H1 (cell line): ENCODE data around the gene NR2F2. TPM values are rescaled to one million over a fixed set of nuclear protein-coding genes. Genes with fewer than 3 reads are reported as not detected.

Experiments
- BCL11A ChIP-seq, 2 experiments: IDR thresholded peaks; one replicate each; pipeline ENCODE4 v1.6.1; 2011; ENCODE audit warnings: low read depth in 2 of 2, low read length in 2 of 2, mild to moderate bottlenecking in 2 of 2
- EZH2 ChIP-seq: fragments of 200-600 bp; sonication (generic); IDR thresholded peaks from 2 replicates; pipeline ENCODE4 v1.7.1; 2012; ENCODE audit warnings: low read depth, mild to moderate bottlenecking, moderate library complexity, low read length, inconsistent platforms; ENCODE audit not compliant: severe bottlenecking
- FOSL1 ChIP-seq: IDR thresholded peaks from 2 replicates; pipeline ENCODE4 v1.6.1; 2011; ENCODE audit warnings: mild to moderate bottlenecking, low read depth, low read length, moderate library complexity; ENCODE audit not compliant: insufficient read depth
- RXRA ChIP-seq: IDR thresholded peaks from 2 replicates; pipeline ENCODE4 v1.6.1; 2011; ENCODE audit warnings: low read depth, mild to moderate bottlenecking, low read length, moderate library complexity; ENCODE audit not compliant: insufficient read depth
- YY1 ChIP-seq: IDR thresholded peaks from 2 replicates; pipeline ENCODE4 v1.6.1; 2011; ENCODE audit warnings: low read depth, mild to moderate bottlenecking, low read length
- polyA plus RNA-seq, 7 experiments: library from polyadenylated mRNA; depleted of rRNA in 3 of 7; stranded (reverse) in 5 of 7; unstranded in 2 of 7; fragments of >200 nt in 5 of 7; fragments of 200-250 nt in 2 of 7; gene quantifications; 1 replicate in 5 of 7; 2 replicates in 1 of 7; 4 replicates in 1 of 7; pipeline versions ENCODE4 v1.2.1 to v1.2.3, GENCODE V29; 2011 to 2013; ENCODE audit warnings: missing spikeins in 2 of 7, mixed read lengths in 2 of 7
- total RNA-seq: library from RNA; stranded (reverse); fragmentation: NEBNext Ultra II Directional; extraction: Animal tissue kit (Norgen Biotek cat#: 25700); gene quantifications from 2 replicates; pipeline ENCODE4 v1.2.1, GENCODE V29; 2021

NR2F2 gene
- total and polyA plus RNA-seq, 2 of the 8 experiments (the other 6 are each of a cell fraction or from before 2014, with no cell fraction given): 0.03 TPM; not detected in 1

DNA sequence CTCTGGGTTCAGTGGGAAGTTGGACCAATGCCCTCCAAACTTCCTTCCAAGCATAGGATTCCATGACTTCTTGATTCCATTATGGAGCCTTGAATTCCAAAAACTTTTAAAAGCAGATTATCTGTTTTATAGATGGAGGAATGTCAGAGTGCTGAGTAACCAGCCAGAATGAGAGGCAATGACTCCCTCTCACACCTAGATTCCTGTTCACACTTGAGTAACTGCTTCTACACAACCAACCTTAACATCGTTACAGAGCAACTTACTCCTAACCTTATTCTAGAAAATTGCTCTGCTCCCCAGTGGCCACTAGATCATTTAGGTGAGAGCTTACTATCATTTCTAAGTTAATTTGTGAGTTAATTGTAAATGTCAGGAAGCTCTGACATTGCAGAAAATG, 24.2 kb upstream of the NR2F2 start (continued):
- TF ChIP-seq FOSL1 (no peak), BCL11A (IDR thresholded peaks at IDR 0.05; ENCODE audit: low read depth in 2 of 2, low read length in 2 of 2) (no peak), RXRA (no peak), YY1 (no peak), EZH2 (no peak)
